HUES64 (cell line): ENCODE results near the gene TXN2.

ENCODE experiments used
- H3K27ac ChIP-seq: 2 replicates; pipeline ENCODE4 v1.7.0; 2013; ENCODE audit warnings: low read depth, low read length, inconsistent platforms
- H3K27me3 ChIP-seq: 2 replicates; pipeline ENCODE4 v1.6.1; 2013; ENCODE audit warnings: mild to moderate bottlenecking, low read length; ENCODE audit not compliant: insufficient read depth
- H3K36me3 ChIP-seq: 2 replicates; pipeline ENCODE4 v1.6.1; 2013; ENCODE audit warnings: mild to moderate bottlenecking, low read length; ENCODE audit not compliant: insufficient read depth
- H3K4me1 ChIP-seq: 2 replicates; pipeline ENCODE4 v1.6.1; 2013; ENCODE audit warnings: mild to moderate bottlenecking, low read length, moderate library complexity; ENCODE audit not compliant: insufficient read depth
- H3K4me3 ChIP-seq: 2 replicates; pipeline ENCODE4 v1.5.1; 2013; ENCODE audit warnings: mild to moderate bottlenecking, low read length, moderate library complexity
- H3K9ac ChIP-seq: 2 replicates; pipeline ENCODE4 v1.6.1; 2013; ENCODE audit warnings: mild to moderate bottlenecking, low read depth, low read length
- H3K9me3 ChIP-seq: 2 replicates; pipeline ENCODE4 v1.6.1; 2013; ENCODE audit warnings: low read depth, low read length; ENCODE audit not compliant: insufficient read depth
- WGBS: fragments of 150-250, 120-280 bp; methylation state at CpG from one replicate; pipeline ENCODE4 v1.1.7; 2013; ENCODE audit warnings: missing lambda C conversion rate; 5-methylcytosine and 5-hydroxymethylcytosine counted together

Gene TXN2

GRCh38 chr22:36465232-36466021 lies 16.0 kb downstream of the TXN2 start:
- Histone ChIP-seq H3K4me3 (no peak overlapping the region), H3K9ac (0 out of 2 replicates have a peak overlapping the region, but pooled peaks have one; percentile 6), H3K9me3 (no peaks in the 10 kb centered on the region), H3K27me3 (no peaks in the 10 kb centered on the region), H3K36me3 (0 out of 2 replicates have a peak, but pooled peaks cover 10% of the 10 kb centered on the region), H3K27ac (no peak overlapping the region), H3K4me1 (peaks cover 8% of the 10 kb centered on the region)
- 89% methylated on average over 25 of the region's 25 CpGs for WGBS

GRCh38 chr22:36464715-36465231 lies 16.7 kb downstream of the TXN2 start:
- Histone ChIP-seq H3K27ac (no peak overlapping the region), H3K4me1 (peaks cover 9% of the 10 kb centered on the region)

GRCh38 chr22:36463783-36464184 lies 17.7 kb downstream of the TXN2 start:
- Histone ChIP-seq H3K4me3 (no peak overlapping the region), H3K9me3 (no peaks in the 10 kb centered on the region), H3K9ac (no peak overlapping the region; the same call in 1 of the 2 replicates), H3K27ac (no peak overlapping the region), H3K4me1 (peaks cover 13% of the 10 kb centered on the region), H3K27me3 (no peaks in the 10 kb centered on the region), H3K36me3 (0 out of 2 replicates have a peak, but pooled peaks cover 5% of the 10 kb centered on the region)
- 88% methylated on average over 17 of the region's 17 CpGs for WGBS

More at GRCh38 chr22:36464715-36465231, 16.7 kb downstream of the TXN2 start:
- H3K9me3 ChIP-seq = no peaks in the 10 kb centered on the region
- 0 out of 2 replicates have a peak, but pooled peaks cover 10% of the 10 kb centered on the region for H3K36me3 ChIP-seq
- no peaks in the 10 kb centered on the region for H3K27me3 ChIP-seq
- H3K4me3 ChIP-seq = no peak overlapping the region
- H3K9ac ChIP-seq = no peak overlapping the region
- WGBS = 91% methylated on average over 20 of the region's 20 CpGs

- peaks cover 19% of the 10 kb centered on the region for H3K4me1 ChIP-seq
- WGBS = 74% methylated on average over 16 of the region's 16 CpGs
- H3K27me3 ChIP-seq = no peaks in the 10 kb centered on the region
- peak overlapping the region; percentile 0; the same call in 1 of the 2 replicates for H3K27ac ChIP-seq
- no peaks in the 10 kb centered on the region for H3K36me3 ChIP-seq
- peak overlapping the region; percentile 35; the same call in 1 of the 2 replicates for H3K9ac ChIP-seq
- H3K4me3 ChIP-seq = no peak overlapping the region
- H3K9me3 ChIP-seq = no peaks in the 10 kb centered on the region
Observed at GRCh38 chr22:36461665-36462649, 19.5 kb downstream of the TXN2 start.

DNA sequence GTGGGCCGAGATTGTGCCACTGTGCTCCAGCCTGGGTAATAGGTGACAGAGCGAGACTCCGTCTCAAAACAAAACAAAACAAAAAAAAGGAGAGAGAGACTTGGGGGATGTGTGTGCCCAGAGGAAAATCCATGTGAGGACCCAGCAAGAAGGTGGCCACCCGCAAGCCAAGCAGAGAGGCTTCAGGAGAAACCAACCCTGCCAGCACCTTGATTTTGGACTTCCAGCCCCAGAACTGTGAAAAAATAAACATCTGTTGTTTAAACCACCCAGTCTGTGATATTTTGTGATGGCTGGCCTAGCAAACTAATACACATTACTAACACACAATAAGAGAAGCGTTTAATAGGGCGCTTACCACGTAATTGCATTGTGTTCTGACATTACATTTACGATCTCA lies 21.2 kb downstream of the TXN2 start:
- 95% methylated on average over 6 of the region's 8 CpGs for WGBS
- Histone ChIP-seq H3K27ac (no peak overlapping the region), H3K9me3 (no peaks in the 10 kb centered on the region), H3K36me3 (no peaks in the 10 kb centered on the region), H3K27me3 (no peaks in the 10 kb centered on the region), H3K4me1 (peaks cover 25% of the 10 kb centered on the region), H3K4me3 (no peak overlapping the region), H3K9ac (no peak overlapping the region)

GRCh38 chr22:36457688-36458450 lies 23.6 kb downstream of the TXN2 start:
- Histone ChIP-seq H3K4me1 (peaks cover 25% of the 10 kb centered on the region), H3K9me3 (no peaks in the 10 kb centered on the region), H3K4me3 (no peak overlapping the region), H3K27ac (no peak overlapping the region), H3K36me3 (no peaks in the 10 kb centered on the region), H3K9ac (no peak overlapping the region), H3K27me3 (no peaks in the 10 kb centered on the region)
- 87% methylated on average over 14 of the region's 14 CpGs for WGBS

DNA sequence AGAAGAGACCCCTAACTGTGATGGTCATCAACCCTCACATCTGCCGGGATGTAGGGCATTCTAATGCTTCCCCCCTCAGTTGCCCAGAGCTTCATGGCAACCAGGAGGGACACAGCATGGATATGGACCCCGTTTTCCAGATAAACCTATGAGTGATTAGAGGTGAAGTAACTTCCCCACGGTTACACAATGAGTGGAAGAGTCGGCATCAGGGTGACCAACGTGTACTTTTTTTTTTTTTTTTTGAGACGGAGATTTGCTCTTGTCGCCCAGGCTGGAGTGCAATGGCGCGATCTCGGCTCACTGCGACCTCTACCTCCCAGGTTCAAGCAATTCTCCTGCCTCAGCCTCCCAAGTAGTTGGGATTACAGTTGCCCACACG lies 25.0 kb downstream of the TXN2 start:
- Histone ChIP-seq H3K27ac (no peak overlapping the region), H3K4me1 (peaks cover 17% of the 10 kb centered on the region), H3K9ac (no peak overlapping the region), H3K4me3 (no peak overlapping the region), H3K36me3 (no peaks in the 10 kb centered on the region), H3K9me3 (no peaks in the 10 kb centered on the region), H3K27me3 (no peaks in the 10 kb centered on the region)
- 88% methylated on average over 12 of the region's 12 CpGs for WGBS

DNA sequence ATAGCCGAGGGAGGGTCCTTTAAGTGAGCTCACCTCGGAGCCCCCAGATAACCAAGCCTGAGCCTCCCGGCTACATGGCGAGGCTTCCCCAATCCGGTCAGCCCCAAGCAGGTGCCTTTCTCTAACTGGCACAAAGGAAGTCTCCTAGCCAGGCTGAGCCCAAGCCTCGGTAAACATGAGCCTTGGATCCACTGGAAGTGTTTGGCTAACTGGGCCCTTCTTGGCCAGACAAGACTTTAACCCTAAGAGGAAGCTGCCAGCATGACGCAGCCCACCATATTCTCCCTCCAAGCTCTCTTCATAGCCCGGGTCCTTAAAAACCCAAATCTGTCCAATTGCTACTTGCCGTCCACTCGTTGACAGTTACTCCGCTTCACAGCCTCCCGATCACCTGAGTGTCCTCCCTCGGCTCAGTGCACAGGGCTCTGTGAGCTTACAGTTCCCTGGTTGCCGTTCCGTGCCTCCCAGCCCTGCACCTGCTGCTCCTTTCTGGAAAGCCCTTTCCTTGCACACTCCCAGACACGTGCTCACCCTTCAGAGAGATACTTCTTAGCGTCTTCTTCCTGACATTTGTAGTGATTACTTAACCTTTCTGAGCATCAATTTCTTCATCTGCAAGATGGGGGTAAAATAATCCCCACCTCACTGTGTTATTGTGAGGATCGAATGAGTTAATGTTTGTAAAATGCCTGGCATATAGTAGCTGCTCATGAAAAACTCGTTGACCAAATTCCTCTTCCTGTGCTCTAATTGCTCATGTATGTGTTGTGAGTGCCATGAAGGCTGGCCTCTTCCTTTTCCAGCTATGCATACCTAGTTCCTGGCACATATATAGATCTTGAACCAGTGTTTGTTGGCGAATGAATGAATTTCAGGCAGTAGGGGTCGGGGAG lies 25.6 kb downstream of the TXN2 start:
- Histone ChIP-seq H3K36me3 (no peaks in the 10 kb centered on the region), H3K27ac (peak overlapping the region; percentile 85), H3K9me3 (no peaks in the 10 kb centered on the region), H3K4me1 (peaks cover 17% of the 10 kb centered on the region), H3K9ac (peak overlapping the region; percentile 73), H3K4me3 (peak overlapping the region; percentile 50), H3K27me3 (no peaks in the 10 kb centered on the region)
- WGBS = 81% methylated on average over 21 of the region's 21 CpGs

DNA sequence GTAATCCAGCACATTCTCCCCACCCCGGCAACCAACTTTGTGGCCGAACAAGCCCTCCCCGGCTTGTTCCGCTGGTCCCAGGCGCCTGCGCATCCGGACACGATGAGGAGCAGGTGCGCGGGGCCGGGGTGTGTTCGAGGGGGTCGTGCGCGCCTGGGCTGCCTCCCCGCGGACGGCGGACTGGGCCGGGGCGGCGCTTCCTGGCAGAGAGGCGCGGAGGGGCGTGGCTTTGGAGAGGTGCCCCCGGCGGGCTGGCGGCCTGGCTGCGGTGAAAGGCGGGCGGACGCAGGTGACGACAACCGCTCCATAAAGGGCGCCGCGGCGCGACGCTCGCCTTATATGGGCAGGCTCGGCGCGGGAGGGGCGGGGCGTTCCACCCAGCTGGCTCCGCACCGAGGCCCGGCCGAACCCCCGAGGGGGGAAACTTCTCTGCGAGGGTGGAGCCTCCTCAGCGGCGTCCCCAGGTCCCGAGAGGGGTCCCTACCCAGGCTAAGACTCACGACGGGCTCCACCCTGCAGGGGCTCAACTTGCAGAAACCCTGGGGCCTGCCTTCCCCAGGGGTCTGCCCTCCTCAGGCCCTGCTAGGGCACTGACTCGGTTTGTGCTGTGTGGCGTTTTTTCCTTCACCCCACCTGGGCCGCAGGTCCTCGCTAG lies 26.4 kb downstream of the TXN2 start:
- no peaks in the 10 kb centered on the region for H3K9me3 ChIP-seq
- peak overlapping the region; percentile 73 for H3K9ac ChIP-seq
- peak overlapping the region; percentile 85 for H3K27ac ChIP-seq

More for the DNA sequence above, 26.4 kb downstream of the TXN2 start:
- WGBS = 2% methylated on average over 61 of the region's 61 CpGs
- H3K36me3 ChIP-seq = no peaks in the 10 kb centered on the region
- H3K4me1 ChIP-seq = peaks cover 17% of the 10 kb centered on the region
- H3K4me3 ChIP-seq = peak overlapping the region; percentile 50
- H3K27me3 ChIP-seq = no peaks in the 10 kb centered on the region
